Measurements from ENCODE around the gene HIPK3.

- TF ChIP-seq, protein P1, sequence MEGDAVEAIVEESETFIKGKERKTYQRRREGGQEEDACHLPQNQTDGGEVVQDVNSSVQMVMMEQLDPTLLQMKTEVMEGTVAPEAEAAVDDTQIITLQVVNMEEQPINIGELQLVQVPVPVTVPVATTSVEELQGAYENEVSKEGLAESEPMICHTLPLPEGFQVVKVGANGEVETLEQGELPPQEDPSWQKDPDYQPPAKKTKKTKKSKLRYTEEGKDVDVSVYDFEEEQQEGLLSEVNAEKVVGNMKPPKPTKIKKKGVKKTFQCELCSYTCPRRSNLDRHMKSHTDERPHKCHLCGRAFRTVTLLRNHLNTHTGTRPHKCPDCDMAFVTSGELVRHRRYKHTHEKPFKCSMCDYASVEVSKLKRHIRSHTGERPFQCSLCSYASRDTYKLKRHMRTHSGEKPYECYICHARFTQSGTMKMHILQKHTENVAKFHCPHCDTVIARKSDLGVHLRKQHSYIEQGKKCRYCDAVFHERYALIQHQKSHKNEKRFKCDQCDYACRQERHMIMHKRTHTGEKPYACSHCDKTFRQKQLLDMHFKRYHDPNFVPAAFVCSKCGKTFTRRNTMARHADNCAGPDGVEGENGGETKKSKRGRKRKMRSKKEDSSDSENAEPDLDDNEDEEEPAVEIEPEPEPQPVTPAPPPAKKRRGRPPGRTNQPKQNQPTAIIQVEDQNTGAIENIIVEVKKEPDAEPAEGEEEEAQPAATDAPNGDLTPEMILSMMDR (IDR thresholded peaks at IDR 0.05; ENCODE audit: extremely low read depth in 1 of 2, insufficient read depth in 1 of 2, low read depth in 1 of 2, low read length in 2 of 2) = no peak
- no peak for TF ChIP-seq POLR2A (IDR thresholded peaks at IDR 0.05; ENCODE audit: low read depth, low read length)
Measured at GRCh38 chr11:33266393-33267215, 9.4 kb downstream of the HIPK3 start.
